Measurements from ENCODE around the gene SF1. TPM values are rescaled to one million over a fixed set of nuclear protein-coding genes. Genes with fewer than 3 reads are reported as not detected.

SF1 gene
- total and polyA plus RNA-seq, 2 of the 8 experiments (the other 6 are each of a cell fraction or from before 2014, with no cell fraction given) = 72.7 to 353 TPM

- TF ChIP-seq EZH2 (IDR thresholded peaks at IDR 0.05; ENCODE audit: low read depth, low read length, severe bottlenecking) (no peak), SP4 (IDR thresholded peaks at IDR 0.05; ENCODE audit: low read length) (no peak), SP2 (IDR thresholded peaks at IDR 0.05; ENCODE audit: low read length) (no peak), YY1 (IDR thresholded peaks at IDR 0.05; ENCODE audit: low read depth, low read length) (no peak), GTF2F1 (IDR thresholded peaks at IDR 0.05; ENCODE audit: borderline replicate concordance, low read depth, low read length) (no peak), PHF8 (conservative IDR thresholded peaks at IDR 0.05; ENCODE audit: low read depth, low read length) (no peak)
Observed at GRCh38 chr11:64801158-64801464, 22.8 kb upstream of the SF1 start (continued).

All from H1 (cell line).